IPS-11a (cell line): ENCODE results near the gene USP4.
A peak's percentile ranks its signal among the peaks of the same experiment; 100 is the strongest.

ENCODE experiments used
- H3K4me3 ChIP-seq: one replicate; pipeline ENCODE4 v1.5.1; 2013; ENCODE audit warnings: low read depth, low read length, control low read depth

The USP4 gene

DNA sequence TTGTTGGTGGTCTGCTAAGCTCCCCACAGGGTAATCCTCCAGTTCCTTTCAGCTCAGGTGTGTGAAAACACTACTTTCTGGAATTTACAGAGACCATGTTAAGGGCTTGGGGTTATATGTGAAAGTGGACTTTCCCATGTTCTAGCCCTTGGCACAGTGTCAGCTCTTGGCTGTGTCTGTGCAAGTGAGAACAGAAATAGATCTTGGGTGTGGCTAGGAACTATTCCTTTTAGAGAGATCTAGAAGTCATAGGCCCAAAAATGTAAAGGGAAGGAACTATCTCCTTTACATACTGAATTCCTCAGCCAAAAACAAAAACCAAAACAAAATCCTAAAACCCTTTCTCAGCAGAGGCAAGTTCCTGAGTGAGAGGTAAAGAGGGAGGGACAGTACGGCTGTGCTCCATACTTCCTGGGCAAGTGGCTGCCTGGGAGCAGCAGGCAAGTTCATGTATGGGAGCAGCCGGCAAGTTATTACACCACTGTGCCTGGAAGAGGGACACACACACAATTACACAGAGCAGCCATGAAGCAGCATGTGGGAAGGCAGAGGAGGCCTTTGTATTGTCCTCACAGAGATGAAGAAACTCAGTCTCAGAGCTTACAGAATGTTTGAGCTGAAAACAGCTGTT, 43.0 kb downstream of the USP4 start:
- H3K4me3 ChIP-seq: no peak overlapping the region

- no peak overlapping the region for H3K4me3 ChIP-seq
These were observed 44.3 kb downstream of the USP4 start for GRCh38 chr3:49295489-49296058.

DNA sequence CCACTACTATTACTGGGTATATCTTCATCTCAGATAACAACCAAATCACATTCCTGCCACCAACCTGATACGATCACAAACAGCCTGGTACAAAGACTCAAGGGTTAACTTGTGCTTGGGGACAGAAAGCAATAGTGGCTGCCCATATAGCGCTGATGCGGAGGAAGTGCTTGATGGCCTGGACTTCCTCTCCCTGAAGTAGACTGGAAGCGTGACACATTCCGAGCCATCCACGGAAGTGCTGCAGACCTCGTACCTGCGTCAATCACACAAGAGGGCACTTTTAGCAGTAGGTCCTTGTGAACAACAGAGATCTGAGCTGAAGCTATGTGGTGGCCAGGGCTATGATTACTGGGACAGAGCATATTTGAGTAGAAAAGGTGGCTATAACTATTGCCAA, 45.5 kb downstream of the USP4 start:
- H3K4me3 ChIP-seq: no peak overlapping the region

DNA sequence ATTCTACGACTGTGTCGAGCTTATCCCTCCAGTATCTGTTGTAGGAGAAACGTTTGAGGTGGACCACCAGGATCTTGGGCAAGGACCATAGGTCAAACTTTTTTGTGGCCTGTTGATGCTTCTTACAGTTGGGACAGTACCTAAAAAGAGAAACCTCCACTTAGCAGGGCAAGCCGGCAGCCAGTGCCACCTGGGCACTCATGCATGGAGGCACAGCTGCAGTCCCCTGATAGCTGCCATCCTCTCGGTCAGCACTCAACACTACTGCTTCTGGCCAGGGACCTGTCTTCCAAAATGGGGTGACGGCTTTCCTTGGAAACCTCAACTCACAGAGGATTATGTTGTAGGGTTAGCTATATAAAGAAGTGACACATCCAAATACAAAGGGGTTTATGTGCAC, 55.9 kb downstream of the USP4 start:
- H3K4me3 ChIP-seq: no peak overlapping the region

- no peak overlapping the region for H3K4me3 ChIP-seq
These were observed 60.5 kb downstream of the USP4 start for GRCh38 chr3:49279376-49279775.

DNA sequence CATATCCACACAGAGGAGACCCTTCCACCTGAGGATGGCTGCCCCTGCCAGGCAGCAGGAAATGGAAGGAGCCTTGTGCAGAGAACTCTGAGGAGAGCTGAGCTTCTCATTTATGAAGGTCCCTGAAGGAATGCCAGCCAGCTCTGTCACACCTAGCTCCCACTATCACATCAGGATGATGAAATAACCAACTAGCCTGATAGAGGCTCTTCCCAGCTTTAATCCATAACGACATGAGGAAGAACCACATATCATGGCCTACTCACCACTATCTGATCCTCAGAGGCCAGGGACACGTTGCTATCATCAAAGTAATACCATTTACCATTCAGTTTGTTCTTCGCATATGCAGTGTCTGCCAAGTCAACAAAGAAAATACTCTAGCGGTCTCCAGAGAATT, 61.3 kb downstream of the USP4 start:
- no peak overlapping the region for H3K4me3 ChIP-seq

DNA sequence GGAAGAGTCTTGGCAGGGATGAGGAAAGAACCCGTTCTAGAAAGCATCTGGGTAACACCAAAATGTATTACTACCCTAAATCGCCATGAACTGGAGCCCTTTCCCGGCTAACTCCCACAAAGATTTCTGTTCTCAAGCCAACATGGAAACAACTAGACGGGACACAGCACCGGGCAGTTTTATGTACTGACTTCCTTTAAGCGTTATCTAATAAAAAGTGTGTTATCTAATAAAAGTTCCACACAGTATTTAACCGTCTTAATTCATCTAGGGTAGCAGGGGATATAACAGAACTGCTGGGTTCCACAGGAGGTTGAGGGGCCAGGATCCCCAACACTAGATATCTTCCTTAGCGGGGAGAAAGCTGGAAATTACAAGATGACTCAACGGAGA, 62.5 kb downstream of the USP4 start:
- peak overlapping the region; percentile 10 for H3K4me3 ChIP-seq

GRCh38 chr3:49276475-49277382, 63.1 kb downstream of the USP4 start, which contains the start of gene C3orf62:
C3orf62 (minus strand) TSS chr3:49277232; CDS start chr3:49276872, 360 bp downstream.
- peak within 1 kb of the TSS; percentile 10 for H3K4me3 ChIP-seq

- no peak overlapping the region for H3K4me3 ChIP-seq
These were observed 65.9 kb downstream of the USP4 start for GRCh38 chr3:49273825-49274532.

- no peak overlapping the region for H3K4me3 ChIP-seq
These were observed 68.8 kb downstream of the USP4 start for GRCh38 chr3:49271047-49271446.

DNA sequence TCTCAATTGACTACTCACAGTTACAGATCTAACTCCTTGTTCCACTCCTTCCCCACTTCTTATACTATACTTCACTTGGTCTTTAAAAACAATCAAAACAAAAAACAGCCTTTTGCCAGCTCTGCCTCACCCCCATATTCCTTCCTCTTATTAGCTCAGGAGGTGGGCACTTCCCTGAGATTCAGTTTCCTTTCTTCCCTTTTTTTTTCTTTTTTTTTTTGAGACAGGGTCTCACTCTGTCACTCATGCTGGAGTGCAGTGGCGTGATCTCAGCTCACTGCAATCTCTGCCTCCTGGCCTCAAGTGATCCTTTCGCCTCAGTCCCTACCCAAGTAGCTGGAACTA, 69.7 kb downstream of the USP4 start:
- no peak overlapping the region for H3K4me3 ChIP-seq

GRCh38 chr3:49269443-49270155, 70.3 kb downstream of the USP4 start:
- no peak overlapping the region for H3K4me3 ChIP-seq

DNA sequence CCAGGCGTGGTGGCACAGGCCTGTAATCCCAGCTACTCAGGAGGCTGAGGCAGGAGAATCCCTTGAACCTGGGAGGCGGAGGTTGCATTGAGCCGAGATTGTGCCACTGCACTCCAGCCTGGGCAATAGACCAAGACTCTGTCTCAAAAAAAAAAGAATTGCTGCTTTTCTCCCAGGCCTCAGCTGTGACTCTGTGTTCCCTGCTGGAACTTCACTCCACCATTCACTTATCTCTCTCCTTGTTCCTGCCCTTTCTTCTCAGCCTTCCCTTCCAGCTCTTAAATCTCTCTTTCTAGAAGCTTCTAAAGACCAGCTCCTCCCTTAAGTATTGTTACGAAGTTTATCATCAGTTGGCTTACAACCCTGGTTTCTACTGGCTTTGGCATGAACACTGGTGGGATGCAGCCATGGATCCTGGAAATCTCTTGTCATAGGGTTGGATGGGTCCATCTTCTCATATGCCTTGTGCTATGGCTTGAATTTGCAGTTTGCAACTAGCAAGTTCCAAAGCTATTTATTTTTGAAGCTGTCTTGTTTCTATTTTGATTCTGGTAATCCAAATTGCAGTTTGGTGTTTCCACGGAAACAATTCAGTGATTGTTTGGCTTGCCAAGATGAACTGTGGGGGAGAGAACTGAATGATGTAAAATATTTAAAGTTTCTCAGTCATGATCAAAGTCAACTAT, 73.3 kb downstream of the USP4 start:
- no peak overlapping the region for H3K4me3 ChIP-seq

GRCh38 chr3:49265661-49266386, 74.0 kb downstream of the USP4 start:
- no peak overlapping the region for H3K4me3 ChIP-seq

- no peak overlapping the region for H3K4me3 ChIP-seq
These were observed 76.5 kb downstream of the USP4 start for GRCh38 chr3:49263159-49263889.

DNA sequence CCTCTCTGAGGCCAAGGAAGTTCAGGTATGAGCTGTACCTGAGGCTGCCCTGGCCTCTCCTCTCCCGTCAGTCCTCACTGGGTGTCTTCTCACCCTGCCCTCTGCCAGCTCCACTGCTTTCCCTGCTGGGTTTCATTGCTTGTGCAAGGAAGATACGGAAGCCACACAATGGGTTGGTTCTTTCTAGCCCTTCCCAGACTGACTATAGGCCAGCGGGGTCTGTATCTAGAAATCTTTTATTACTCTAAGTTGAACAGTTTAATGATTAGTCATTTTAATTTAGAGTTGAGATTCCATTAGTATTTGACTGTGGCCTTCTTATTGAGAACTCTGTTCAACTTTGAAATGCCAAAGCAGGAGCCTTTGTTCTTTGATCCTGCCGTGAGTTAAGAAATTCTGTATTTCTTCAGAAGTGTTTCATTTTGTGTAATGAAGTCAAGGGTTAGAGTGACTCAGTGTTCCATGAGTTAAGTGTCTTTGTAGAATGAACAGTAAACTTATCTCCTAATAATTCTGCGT, 79.0 kb downstream of the USP4 start:
- no peak overlapping the region for H3K4me3 ChIP-seq

DNA sequence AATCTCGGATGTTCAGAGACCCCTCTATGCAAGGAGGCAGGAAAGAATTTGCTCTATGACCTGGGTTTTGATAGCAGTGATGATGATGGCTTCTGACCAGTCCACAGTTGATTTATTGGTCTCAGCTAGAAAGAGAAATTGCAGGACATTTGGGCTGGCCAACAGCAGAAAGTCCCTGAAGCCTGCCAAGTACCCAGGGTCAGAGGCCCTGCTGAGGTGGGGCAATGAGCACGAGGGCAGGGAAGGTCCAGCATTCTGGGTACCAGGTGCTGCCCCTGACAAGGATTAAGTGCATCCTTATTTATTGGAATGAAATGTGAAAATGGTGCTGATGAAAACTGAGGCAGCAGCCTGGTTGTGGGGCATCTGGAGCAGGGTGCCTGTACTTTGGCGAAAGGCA, 82.7 kb downstream of the USP4 start:
- H3K4me3 ChIP-seq: no peak overlapping the region

GRCh38 chr3:49255718-49256511, 83.9 kb downstream of the USP4 start:
- H3K4me3 ChIP-seq: no peak overlapping the region
